SK-N-MC (cell line): ENCODE data around the gene KLF18.

Experiments
- EZH2 ChIP-seq: fragments of 200-600 bp; sonication (generic); IDR thresholded peaks from one replicate; pipeline ENCODE4 v1.6.1; 2017; ENCODE audit warnings: antibody characterized with exemption
- FOXP2 ChIP-seq: optimal IDR thresholded peaks from 2 replicates; pipeline ENCODE3; 2011; ENCODE audit warnings: mild to moderate bottlenecking, moderate library complexity; ENCODE audit not compliant: insufficient read depth; ENCODE audit errors: extremely low read length, control extremely low read depth
- POLR2AphosphoS5 ChIP-seq: IDR thresholded peaks from 2 replicates; pipeline ENCODE4 v1.6.1; 2012; ENCODE audit warnings: mild to moderate bottlenecking, low read depth, low read length, borderline replicate concordance

GRCh38 chr1:44129616-44130500 is 11.6 kb downstream of the KLF18 start:
- TF ChIP-seq FOXP2 (no peak), EZH2 (no peak), POLR2AphosphoS5 (no peak)
